ENCODE results near the gene LCLAT1.
"Not testable (repeated sequence)": the region's sequence is repeated elsewhere in the genome, so short reads cannot be mapped to it uniquely, and the experiment has no call there.

Gene LCLAT1

DNA sequence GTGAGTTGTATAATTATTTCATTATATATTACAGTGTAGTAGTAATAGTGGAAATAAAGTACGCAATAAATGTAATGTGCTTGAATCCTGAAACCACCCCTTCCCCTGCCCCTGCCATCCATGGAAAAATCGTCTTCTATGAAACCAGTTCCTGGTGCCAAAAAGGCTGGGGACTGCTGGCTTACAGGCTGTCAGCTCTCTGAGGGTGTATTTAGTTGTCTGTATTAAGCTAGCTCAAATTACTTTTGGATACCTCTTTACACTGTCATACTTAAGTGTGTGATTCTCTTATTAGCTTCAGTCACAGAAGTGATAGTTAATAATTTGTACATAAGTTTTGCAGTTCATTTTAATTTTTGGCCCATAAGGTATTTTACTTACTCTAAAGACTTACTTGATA, 29.6 kb downstream of the LCLAT1 start:
- H3K4me1 ChIP-seq (ENCODE audit: insufficient read depth, low read length) = no peaks in the 10 kb centered on the region; the same call in 1 of the 2 replicates
- no peak overlapping the region for H3K9ac ChIP-seq (ENCODE audit: low read depth, low read length)
- H3K9me3 ChIP-seq (ENCODE audit: control insufficient read depth, insufficient read depth, low read length) = no peaks in the 10 kb centered on the region; the same call in 1 of the 2 replicates
- no peaks in the 10 kb centered on the region for H3K36me3 ChIP-seq (ENCODE audit: insufficient read depth, low read length)

DNA sequence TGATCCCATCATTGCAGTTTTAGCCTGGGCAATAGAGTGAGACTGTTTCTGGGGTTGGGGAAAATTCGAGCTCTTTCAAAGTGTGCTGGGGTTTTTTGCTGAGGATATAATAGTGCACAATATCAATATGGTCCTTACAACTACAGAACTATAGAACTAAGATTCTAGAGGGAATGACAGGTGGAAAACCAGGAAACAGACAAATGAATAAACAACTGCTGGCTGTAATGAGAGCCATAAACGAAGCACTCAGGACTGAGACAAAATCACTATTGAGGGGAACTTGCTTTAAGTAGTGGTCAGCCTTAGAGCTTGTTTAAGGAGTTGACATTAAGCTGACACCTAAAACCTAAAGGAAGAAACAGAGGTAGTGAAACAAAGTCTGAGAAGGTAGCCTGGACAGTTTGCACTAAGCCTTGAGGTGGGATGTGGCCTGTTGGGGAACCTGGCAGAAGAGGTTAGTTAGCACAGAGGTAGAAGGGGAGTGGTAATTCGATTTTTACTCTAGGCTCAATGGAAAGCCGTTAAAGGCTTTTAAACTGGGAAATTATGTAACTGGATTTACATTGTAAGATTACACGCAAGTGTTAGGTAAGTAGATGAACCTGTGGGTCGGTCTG, 33.8 kb downstream of the LCLAT1 start:
- H3K36me3 ChIP-seq (ENCODE audit: insufficient read depth, low read length) = no peaks in the 10 kb centered on the region
- no peaks in the 10 kb centered on the region; the same call in 1 of the 2 replicates for H3K9me3 ChIP-seq (ENCODE audit: control insufficient read depth, insufficient read depth, low read length)
- no peak overlapping the region for H3K9ac ChIP-seq (ENCODE audit: low read depth, low read length)
- no peaks in the 10 kb centered on the region; the same call in 1 of the 2 replicates for H3K4me1 ChIP-seq (ENCODE audit: insufficient read depth, low read length)

DNA sequence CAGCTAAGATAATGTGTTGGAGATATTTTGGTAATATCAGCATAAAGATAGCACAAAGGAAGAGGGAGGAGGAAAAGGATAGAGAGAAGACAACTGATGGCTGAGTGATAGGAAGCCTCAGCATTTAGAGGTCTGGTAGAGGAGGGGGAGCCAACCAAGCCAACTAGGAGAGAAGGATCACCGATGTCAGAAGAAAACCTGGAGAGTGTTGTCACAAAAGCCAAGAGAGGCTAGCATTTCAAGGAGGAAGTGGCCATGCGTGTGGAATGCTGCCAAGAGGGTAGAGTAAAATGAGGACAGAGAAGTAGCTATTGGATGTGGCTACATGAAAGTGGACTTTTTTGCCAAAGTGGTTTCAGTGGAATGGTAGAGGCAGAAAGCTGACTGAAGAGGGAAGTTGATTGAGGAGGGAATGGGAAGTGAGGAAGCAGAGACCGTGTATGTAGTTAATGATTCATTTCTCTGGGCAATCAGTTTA, 34.3 kb downstream of the LCLAT1 start:
- Histone ChIP-seq H3K9ac (ENCODE audit: low read depth, low read length) (no peak overlapping the region), H3K36me3 (ENCODE audit: insufficient read depth, low read length) (no peaks in the 10 kb centered on the region), H3K9me3 (ENCODE audit: control insufficient read depth, insufficient read depth, low read length) (no peaks in the 10 kb centered on the region; the same call in 1 of the 2 replicates), H3K4me1 (ENCODE audit: insufficient read depth, low read length) (no peaks in the 10 kb centered on the region; the same call in 1 of the 2 replicates)

DNA sequence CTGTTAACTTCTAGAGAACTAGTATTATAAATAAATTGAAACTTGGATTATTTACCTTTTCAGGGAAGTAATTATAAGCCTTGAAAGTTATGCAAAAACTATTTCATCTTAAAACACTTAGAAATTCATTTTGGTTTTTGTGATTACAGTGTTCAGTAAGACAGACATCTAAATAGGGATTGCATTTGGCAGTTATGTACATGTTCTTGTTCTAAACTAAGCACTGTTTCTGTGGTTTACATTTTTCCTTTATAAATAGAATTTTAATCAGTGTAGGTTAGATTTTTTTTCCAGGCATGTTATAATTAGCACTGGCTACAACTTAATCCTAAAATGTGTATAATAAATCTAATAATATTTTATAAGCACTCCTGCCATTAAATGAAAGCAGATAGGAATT, 35.0 kb downstream of the LCLAT1 start:
- Histone ChIP-seq H3K4me1 (ENCODE audit: insufficient read depth, low read length) (no peaks in the 10 kb centered on the region; the same call in 1 of the 2 replicates), H3K36me3 (ENCODE audit: insufficient read depth, low read length) (no peaks in the 10 kb centered on the region), H3K9ac (ENCODE audit: low read depth, low read length) (no peak overlapping the region), H3K9me3 (ENCODE audit: control insufficient read depth, insufficient read depth, low read length) (no peaks in the 10 kb centered on the region)

DNA sequence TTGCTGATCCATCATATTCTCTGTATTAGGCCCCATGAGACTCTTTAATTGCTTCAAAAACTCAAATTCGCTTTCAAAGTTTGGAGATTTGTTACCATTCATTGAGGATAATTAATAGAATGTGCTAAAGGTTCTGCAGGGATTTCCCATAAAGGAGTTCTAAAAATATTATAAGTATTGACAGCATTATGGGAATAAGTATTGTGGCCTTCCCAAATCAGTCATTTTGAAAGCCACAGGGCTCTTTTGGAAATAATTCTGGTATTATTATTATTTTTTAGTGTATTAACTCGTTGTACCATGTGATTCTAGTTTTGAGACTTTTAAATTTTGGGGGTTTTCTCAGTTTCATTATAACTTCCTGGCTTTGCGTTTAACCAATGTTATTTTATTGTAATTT, 37.1 kb downstream of the LCLAT1 start:
- Histone ChIP-seq H3K36me3 (ENCODE audit: insufficient read depth, low read length) (no peaks in the 10 kb centered on the region), H3K9me3 (ENCODE audit: control insufficient read depth, insufficient read depth, low read length) (no peaks in the 10 kb centered on the region), H3K4me1 (ENCODE audit: insufficient read depth, low read length) (no peaks in the 10 kb centered on the region), H3K9ac (ENCODE audit: low read depth, low read length) (no peak overlapping the region)

DNA sequence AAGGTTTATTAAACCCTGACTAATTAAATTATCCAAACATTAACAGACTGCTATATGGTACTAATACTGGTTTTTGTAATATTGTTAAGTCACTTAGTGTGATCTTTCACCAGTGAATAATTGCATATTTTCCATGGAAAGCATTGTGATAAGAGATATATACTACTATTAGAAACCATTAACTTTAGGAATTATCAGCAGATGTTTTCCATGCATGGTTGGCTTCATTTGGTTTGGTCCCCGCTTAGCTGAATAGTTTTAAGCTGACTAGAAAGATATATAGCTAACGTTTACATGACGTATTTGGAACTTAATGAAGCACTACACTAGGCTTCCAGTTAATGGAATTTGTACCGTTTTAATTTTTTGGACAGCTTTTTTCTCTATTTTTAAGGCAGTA, 37.9 kb downstream of the LCLAT1 start:
- H3K9ac ChIP-seq (ENCODE audit: low read depth, low read length) = no peak overlapping the region
- no peaks in the 10 kb centered on the region for H3K36me3 ChIP-seq (ENCODE audit: insufficient read depth, low read length)
- H3K4me1 ChIP-seq (ENCODE audit: insufficient read depth, low read length) = no peaks in the 10 kb centered on the region
- no peaks in the 10 kb centered on the region for H3K9me3 ChIP-seq (ENCODE audit: control insufficient read depth, insufficient read depth, low read length)

DNA sequence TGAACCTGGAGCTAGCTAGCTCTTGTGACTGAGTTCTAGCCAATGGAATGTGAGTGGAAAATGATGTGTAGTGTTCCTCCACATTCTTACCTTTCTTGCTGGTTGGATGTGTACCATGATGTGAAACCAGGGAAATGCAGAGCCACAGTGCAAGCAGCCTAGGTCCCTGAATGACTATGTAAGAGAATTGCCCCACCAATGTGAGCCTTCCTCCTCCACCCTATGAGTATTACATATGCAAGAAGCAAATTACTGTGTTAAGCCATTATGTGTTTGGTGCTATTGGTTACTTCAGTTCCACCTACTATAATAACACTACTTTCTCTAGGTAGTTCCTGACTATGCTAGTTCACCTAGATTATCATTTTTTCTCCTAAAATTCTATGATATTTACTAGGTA, 39.6 kb downstream of the LCLAT1 start:
- Histone ChIP-seq H3K9ac (ENCODE audit: low read depth, low read length) (no peak overlapping the region), H3K36me3 (ENCODE audit: insufficient read depth, low read length) (no peaks in the 10 kb centered on the region)

DNA sequence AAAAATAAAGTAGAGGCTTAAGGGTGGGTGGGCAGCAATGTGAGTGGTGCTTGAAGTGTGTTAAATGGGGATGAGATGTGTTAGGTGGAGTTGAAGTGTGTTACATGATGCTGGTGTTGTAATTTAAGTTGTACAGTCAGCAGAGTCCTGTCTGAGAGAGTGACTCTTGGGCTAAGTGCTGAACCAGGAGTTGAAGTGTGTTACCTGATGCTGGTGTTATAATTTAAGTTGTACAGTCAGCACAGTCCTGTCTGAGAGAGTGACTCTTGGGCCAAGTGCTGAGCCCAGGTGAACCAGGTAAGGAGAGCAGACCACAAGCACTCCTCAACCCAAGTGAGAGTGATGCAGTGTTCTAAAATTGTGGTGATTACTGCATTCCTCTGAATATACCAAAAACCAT, 40.6 kb downstream of the LCLAT1 start:
- Histone ChIP-seq H3K9me3 (ENCODE audit: control insufficient read depth, insufficient read depth, low read length) (no peaks in the 10 kb centered on the region), H3K4me1 (ENCODE audit: insufficient read depth, low read length) (no peaks in the 10 kb centered on the region), H3K36me3 (ENCODE audit: insufficient read depth, low read length) (no peaks in the 10 kb centered on the region), H3K9ac (ENCODE audit: low read depth, low read length) (no peak overlapping the region)

More for the DNA sequence above, 39.6 kb downstream of the LCLAT1 start:
- H3K9me3 ChIP-seq (ENCODE audit: control insufficient read depth, insufficient read depth, low read length) = no peaks in the 10 kb centered on the region
- no peaks in the 10 kb centered on the region for H3K4me1 ChIP-seq (ENCODE audit: insufficient read depth, low read length)

DNA sequence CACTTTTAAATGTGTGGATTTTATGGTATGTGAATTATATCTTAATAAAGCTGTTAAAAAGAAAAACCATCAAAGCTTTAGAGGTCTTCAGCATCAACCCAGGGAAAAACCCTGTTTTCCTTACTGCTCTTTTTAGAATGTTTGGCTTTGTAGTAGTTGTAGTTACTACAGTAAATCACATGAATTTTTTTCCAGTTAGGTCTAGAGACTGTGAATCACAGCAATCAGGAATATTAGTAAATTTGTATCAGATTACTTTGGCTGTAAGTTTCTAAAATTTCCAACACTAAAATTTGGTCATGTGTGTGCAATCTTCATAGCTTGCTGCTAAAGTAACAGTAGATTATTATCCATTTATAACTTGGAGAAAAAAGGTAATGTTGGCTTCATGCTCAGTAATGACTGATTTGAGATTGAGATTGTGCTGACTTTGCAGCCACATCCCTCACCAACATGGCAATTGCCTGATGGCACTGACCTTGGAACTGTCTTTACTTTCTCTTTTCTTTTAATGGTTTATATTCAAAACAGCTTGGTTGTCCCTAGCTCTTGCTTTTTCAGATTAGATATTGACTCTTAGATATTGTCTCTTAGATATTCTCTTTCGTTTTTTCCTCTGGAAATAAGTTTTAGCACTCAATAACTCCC, 41.1 kb downstream of the LCLAT1 start:
- no peaks in the 10 kb centered on the region for H3K4me1 ChIP-seq (ENCODE audit: insufficient read depth, low read length)
- no peaks in the 10 kb centered on the region for H3K36me3 ChIP-seq (ENCODE audit: insufficient read depth, low read length)
- H3K9me3 ChIP-seq (ENCODE audit: control insufficient read depth, insufficient read depth, low read length) = no peaks in the 10 kb centered on the region
- no peak overlapping the region for H3K9ac ChIP-seq (ENCODE audit: low read depth, low read length)

DNA sequence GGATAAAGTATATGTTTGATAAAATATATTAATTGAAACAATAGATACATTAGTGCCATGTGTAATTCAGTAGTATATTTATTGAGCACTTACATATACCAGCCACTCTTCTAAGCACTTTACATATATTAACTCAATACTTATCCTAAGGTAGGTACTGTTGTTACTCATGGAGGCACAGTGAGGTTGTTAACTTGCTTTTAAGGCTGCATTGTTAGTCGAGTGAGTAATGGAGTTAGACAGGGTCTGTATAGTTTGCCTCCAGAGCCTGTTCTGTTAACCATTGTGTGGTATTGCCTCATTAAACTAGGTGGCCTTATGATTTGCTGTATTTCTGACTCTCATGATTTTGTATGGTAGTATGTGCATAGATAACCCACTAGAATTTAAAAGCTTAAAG, 44.2 kb downstream of the LCLAT1 start:
- no peaks in the 10 kb centered on the region for H3K9me3 ChIP-seq (ENCODE audit: control insufficient read depth, insufficient read depth, low read length)
- H3K4me1 ChIP-seq (ENCODE audit: insufficient read depth, low read length) = no peaks in the 10 kb centered on the region
- H3K9ac ChIP-seq (ENCODE audit: low read depth, low read length) = no peak overlapping the region
- H3K36me3 ChIP-seq (ENCODE audit: insufficient read depth, low read length) = no peaks in the 10 kb centered on the region

DNA sequence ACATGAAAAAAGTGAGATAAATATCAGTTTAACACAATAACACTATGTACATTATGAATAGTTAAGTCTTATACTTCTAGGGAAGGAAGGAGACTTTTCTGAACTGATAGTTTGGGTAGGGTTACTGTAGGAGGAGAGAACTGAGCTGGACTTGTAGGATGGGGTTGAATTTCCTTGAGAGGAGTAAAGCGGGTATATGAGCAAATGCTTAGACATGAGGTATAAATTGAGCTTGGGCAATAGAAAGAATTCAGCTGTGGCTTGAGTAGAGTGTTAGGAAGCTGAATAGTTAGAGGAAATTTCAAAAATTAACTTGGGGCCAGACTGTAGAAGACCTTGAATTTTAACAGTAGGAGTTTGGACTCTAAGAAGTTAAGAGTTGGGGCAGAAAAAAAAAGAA, 45.1 kb downstream of the LCLAT1 start:
- no peak overlapping the region for H3K9ac ChIP-seq (ENCODE audit: low read depth, low read length)
- no peaks in the 10 kb centered on the region for H3K4me1 ChIP-seq (ENCODE audit: insufficient read depth, low read length)
- H3K36me3 ChIP-seq (ENCODE audit: insufficient read depth, low read length) = no peaks in the 10 kb centered on the region
- no peaks in the 10 kb centered on the region for H3K9me3 ChIP-seq (ENCODE audit: control insufficient read depth, insufficient read depth, low read length)

DNA sequence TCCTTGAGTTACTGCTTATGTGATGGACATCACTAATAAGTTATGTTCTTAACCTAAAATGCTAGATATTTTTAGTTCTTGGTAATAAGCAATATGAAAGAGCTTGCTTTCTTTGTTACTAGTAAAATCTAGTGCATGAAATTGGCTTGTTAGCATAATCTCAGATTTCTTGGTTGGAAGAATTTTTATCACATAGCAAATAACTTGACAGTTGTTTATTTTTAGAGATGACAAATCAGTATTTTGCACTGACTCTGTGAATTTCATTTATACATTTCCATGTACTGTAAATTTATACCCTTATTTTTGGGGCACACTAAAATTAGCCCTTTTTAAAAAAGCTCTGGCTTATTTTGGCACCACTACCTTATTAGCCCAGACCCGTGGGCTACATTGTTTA, 45.6 kb downstream of the LCLAT1 start:
- Histone ChIP-seq H3K4me1 (ENCODE audit: insufficient read depth, low read length) (no peaks in the 10 kb centered on the region), H3K36me3 (ENCODE audit: insufficient read depth, low read length) (no peaks in the 10 kb centered on the region), H3K9me3 (ENCODE audit: control insufficient read depth, insufficient read depth, low read length) (no peaks in the 10 kb centered on the region), H3K9ac (ENCODE audit: low read depth, low read length) (no peak overlapping the region)

DNA sequence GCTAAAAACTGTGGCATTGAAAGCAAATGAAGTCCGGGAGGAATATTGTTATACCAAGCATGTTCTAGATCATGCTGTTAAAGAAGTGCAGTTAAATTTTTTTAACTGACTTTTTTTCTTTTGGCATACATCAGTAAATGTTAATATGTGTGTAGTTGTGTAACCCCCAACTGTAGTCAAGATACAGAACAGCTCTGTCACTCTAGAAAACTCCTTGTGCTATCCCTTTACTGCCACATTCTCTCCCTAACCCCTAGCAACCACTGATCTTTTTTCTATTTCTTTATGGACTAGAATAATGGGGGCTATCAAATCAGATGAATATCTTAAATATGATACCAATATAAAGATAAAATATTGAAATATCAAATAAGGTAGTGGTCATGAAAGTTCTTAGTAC, 46.4 kb downstream of the LCLAT1 start:
- Histone ChIP-seq H3K9me3 (ENCODE audit: control insufficient read depth, insufficient read depth, low read length) (no peaks in the 10 kb centered on the region; the same call in 1 of the 2 replicates), H3K4me1 (ENCODE audit: insufficient read depth, low read length) (no peaks in the 10 kb centered on the region), H3K9ac (ENCODE audit: low read depth, low read length) (no peak overlapping the region), H3K36me3 (ENCODE audit: insufficient read depth, low read length) (no peaks in the 10 kb centered on the region)

DNA sequence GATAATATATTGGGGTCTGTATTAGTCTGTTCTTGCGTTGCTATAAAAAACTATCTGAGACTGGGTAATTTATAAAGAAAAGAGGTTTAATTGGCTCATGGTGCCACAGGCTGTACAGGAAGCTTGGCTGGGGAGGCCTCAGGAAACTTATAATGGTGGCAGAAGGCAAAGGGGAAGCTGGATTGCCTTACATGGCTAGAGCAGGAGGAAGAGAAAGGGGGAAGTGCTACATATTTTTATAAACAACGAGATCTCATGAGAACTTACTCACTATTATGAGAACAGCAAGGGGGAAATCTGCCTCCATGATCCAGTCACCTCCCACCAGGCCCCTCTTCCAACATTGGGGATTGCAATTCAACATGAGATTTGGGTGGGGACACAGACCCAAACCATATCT, 48.9 kb downstream of the LCLAT1 start:
- not testable (repeated sequence) for H3K9ac ChIP-seq (ENCODE audit: low read depth, low read length)

DNA sequence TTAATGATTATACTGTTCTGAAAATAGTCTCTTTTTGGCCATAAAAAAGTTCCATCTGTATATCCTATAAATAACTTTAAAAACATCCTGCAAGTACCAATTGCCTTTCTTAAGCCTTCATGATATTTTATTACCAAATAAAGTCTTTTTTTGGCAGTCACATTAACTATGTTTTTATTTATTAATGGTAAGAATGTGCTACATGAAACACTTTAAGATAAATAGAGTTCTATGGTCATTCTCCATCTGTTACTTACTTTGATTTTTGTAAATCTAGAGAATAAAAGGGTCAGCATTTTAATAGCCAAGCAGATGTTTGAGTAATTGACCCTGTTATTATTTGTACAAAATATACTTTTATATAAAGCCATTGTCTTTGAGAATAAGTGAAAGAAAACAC, 52.6 kb downstream of the LCLAT1 start:
- H3K9ac ChIP-seq (ENCODE audit: low read depth, low read length) = no peak overlapping the region
- H3K9me3 ChIP-seq (ENCODE audit: control insufficient read depth, insufficient read depth, low read length) = peaks cover 11% of the 10 kb centered on the region
- no peaks in the 10 kb centered on the region; the same call in 1 of the 2 replicates for H3K4me1 ChIP-seq (ENCODE audit: insufficient read depth, low read length)
- 0 out of 2 replicates have a peak, but pooled peaks cover 3% of the 10 kb centered on the region for H3K36me3 ChIP-seq (ENCODE audit: insufficient read depth, low read length)

More for the DNA sequence above, 48.9 kb downstream of the LCLAT1 start:
- H3K36me3 ChIP-seq (ENCODE audit: insufficient read depth, low read length); H3K4me1 ChIP-seq (ENCODE audit: insufficient read depth, low read length): not testable (repeated sequence)
- peaks cover 11% of the 10 kb centered on the region for H3K9me3 ChIP-seq (ENCODE audit: control insufficient read depth, insufficient read depth, low read length)

Data from ES-I3 (cell line).